Stimulated activated CD4-positive, alpha-beta T cell treated with anti-CD3 and anti-CD28 coated beads, Interleukin-2, amount 100 ng/mL, for 24 hours (primary cell): ENCODE measurements around the gene SYT3.

Experiments used
- DNase-seq, 2 donors: peaks; one replicate each; pipeline ENCODE4 v3.0.0-alpha.2; 2020

The SYT3 gene

DNA sequence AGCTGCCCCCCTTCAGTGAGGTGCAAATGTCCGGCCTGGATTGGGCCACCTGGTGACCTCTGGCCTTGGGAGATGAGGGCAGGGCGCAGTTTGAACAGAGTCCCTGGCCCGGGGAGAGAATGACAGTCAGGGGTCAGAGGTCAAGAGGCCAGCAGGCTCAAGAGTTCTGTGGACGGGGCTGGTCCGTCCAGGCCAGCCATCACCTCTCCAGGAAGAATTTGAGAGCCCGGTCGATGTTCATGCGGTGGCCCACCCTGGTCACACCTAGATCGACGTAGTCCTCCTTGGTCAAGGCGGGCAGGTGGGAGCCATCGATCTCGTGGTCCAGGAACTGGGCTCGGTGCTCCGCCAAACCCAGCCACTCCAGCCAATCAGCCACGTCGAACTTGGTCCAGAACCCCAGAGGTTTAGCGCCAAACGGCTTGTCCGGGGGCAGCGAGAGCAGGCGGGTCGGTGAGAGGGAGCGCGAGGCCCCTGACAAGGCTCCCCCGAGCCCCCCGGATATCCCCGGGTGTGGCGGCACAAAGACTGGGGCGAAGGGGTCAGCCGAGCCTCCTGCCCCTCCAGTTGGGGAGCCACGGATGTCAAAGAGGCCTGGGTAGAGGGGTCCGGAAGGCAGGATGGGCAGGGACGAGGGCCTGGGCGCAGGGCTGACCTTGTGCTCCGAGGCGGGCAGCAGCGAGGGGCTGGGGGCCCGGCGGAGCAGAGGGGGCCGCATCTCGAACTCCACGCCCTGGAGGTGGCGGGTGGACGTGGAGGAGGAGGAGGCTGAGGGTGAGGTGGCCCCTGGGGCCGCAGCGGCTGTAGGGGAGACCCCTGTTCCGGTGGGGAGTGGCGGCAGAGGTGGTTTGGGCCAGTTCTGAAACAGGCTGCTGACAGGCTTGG is 22.3 kb upstream of the SYT3 start:
- DNase-seq: no peak

GRCh38 chr19:50661023-50661422 is 21.3 kb upstream of the SYT3 start:
- no peak for DNase-seq

GRCh38 chr19:50660088-50660366 is 20.3 kb upstream of the SYT3 start:
- DNase-seq: no peak

- DNase-seq: no peak
These were observed 19.8 kb upstream of the SYT3 start for GRCh38 chr19:50659318-50660087.

GRCh38 chr19:50658441-50659317 is 19.0 kb upstream of the SYT3 start:
- DNase-seq: peak; percentile 52 to 79

DNA sequence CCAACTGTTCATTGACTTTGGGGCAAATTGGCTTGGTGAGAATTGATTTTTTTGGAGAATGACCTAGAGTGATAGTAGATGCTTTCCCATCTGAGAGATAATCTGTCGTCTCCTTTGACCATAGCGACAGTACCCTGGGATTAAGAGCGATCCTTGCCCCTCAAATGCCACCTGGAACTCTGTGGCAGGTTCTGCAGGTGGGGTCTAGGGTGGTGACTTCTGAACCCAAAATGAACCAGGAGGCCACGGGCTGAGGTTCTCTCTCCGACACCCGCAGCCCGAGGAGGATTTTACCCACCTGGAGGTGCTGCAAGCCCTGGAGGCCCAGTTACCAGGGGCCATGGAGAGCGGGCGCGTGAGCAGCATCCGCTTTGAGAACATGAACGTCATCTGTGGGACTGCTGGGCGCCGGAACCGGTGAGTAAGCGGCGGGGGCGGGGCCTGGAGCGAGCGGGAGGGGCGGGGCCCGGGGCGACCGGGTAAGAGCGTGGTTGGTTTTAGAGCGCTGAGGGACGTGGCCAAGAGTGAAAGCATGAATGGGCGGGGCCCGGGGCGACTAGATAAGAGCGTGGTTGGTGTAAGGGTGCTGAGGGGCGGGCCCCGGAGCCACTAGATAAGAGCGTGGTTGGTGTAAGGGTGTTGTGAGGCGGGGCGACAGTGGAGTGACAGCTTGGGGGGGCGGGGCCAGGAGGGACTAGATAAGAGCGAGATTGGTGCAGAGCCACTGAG is 18.2 kb upstream of the SYT3 start:
- peak; percentile 81 to 91 for DNase-seq

DNA sequence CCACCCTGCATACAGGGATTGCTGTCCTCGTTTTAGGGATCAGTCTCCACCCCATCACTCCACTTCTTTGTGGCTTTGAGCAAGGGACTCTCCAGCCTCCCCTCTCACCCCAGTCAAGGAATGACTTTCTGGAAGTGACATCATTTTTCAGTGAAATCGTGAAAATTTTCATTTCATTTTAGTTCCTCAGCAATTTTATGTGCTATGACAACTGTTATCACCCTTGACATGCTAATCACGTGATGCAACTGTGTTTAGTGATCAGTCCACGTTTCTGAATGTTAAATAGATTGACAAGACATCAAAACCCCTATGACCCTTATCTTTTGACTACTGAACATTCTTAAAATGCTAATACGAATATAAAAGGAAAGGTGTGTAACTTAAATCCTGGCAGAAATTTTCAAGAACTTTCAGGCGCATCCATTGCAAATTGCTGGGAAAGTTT is 17.6 kb upstream of the SYT3 start:
- no peak for DNase-seq

DNA sequence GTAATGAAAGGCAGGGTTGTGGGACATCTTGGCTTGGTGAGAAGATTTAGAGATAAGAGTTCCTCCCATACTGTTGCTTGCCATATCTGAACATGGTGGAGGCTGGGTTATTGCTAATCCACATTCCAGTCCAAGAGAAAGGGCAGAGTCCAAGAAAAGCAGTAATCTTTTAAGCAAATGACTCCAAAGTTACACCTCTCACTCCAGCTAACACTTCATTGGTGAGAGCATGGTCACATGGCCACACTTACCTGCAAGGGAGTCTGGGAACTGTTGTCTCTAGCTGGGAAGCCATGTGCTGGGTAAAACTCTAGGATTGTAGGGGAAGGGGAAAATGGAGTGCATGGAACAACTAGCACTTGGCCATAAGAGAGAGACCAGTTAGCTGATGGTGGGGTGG is 15.2 kb upstream of the SYT3 start:
- no peak for DNase-seq

- DNase-seq: no peak
These were observed 13.0 kb upstream of the SYT3 start for GRCh38 chr19:50652722-50653121.

DNA sequence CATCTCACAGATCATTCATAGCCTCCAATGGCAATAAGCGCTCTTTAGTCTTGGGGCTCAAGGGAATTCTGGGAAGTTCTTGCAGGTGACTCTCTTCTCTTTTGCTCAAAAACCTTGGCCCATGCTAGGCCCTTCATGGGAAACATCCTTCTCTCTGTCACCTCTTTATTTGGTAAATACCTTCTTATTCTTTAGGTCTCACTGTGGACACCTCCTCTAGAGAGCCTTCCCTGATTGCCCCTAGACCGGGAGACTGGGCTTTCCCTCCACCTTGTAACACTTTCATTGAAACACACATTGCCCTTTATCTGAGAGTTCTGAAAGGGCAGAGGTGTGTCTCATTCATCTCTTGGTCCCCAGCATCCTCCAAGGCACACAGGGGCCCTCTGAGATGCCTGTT is 11.5 kb upstream of the SYT3 start:
- DNase-seq: no peak

GRCh38 chr19:50649433-50650391 is 10.0 kb upstream of the SYT3 start, which contains the start of gene C19orf81:
C19orf81 (plus strand) TSS chr19:50649445; CDS start chr19:50649445, 0 bp downstream.
- no peak for DNase-seq

DNA sequence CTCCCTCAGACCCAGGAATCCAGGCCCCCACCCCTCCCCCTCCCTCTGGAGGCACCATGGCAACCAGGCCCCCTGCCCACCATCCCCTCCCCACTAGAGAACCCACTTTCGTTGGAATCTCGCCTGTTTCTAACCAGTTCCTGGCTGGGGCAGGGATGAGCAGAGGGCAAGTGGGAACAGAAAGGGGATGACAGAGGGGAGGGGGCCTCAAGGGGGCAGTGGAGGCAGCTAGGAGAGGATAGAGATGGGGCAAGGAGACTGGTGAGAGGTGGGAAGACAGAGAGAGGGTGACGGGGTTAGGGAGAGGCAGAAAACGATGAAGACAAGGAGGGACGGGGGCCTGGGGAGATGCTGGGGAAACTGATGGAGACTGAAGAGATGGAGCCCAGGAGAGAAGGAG is 9.0 kb upstream of the SYT3 start:
- no peak for DNase-seq

GRCh38 chr19:50647879-50648615 is 8.4 kb upstream of the SYT3 start:
- no peak for DNase-seq

- no peak for DNase-seq
These were observed 6.6 kb upstream of the SYT3 start for GRCh38 chr19:50646074-50646807.

GRCh38 chr19:50645107-50645506 is 5.4 kb upstream of the SYT3 start:
- DNase-seq: no peak

DNA sequence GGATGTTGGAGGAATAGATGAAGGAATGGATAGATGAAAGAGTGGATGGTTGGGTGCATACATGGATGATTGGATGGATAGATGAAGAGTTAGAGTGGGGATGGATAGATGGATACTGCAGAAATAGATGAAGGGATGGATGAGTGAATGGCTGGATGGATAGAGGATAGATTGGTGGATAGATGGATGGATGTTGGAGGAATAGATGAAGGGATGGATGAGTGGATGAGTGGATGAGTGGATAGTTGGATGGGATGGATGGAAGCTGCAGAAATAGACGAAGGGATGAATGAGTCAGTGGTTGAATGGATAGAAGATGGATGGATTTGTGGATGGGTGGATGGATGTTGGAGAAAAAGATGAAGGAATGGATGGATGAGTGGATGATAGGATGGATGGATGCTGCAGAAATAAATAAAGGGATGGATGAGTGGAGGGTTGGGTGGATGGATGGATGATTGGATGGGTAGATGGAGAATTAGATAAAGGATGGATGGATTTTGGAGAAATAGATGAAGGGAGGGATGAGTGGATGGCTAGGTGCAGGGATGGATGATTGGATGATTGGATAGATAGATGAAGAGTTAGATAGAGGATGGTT is 4.7 kb upstream of the SYT3 start:
- DNase-seq: no peak

DNA sequence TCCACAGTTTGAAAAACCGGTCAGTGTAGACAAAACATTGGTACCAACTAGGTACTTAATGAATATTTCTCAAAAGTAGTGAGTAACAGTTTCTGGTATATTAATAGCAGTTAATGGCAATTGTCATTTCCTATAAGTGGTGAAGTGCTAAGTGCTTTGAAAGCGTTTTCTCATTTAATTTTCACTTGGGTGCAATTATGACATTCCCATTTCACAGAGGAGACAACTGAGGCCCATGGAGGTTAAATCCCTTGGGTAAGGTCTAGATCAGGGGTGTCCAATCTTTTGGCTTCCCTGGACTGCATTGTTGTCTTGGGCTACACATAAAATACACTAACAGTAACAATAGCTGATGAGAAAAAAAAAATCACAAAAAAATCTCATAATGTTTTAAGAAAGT is 687 bp upstream of the SYT3 start:
- no peak for DNase-seq

- no peak for DNase-seq
These were observed 1.1 kb downstream of the SYT3 start for GRCh38 chr19:50638600-50638999.

- no peak for DNase-seq
These were observed 3.2 kb downstream of the SYT3 start for GRCh38 chr19:50636317-50637085.
